OCI-M2 (cell line): Measurements from ENCODE around the gene SMAD3.

ENCODE experiments used
- DNase-seq: peaks from one replicate; lab custom pipeline; 2025; ENCODE audit not compliant: unreplicated experiment; lab: John Stamatoyannopoulos, UW

SMAD3 gene

GRCh38 chr15:67158367-67158766 lies 93.0 kb downstream of the SMAD3 start:
- DNase-seq: no peak

GRCh38 chr15:67161412-67161811 lies 96.0 kb downstream of the SMAD3 start:
- DNase-seq: no peak

GRCh38 chr15:67161881-67162280 lies 96.5 kb downstream of the SMAD3 start:
- no peak for DNase-seq

GRCh38 chr15:67163180-67163579 lies 97.8 kb downstream of the SMAD3 start:
- no peak for DNase-seq

GRCh38 chr15:67164401-67164791 lies 99.0 kb downstream of the SMAD3 start:
- no peak for DNase-seq

GRCh38 chr15:67164811-67165253 lies 99.4 kb downstream of the SMAD3 start:
- no peak for DNase-seq

- DNase-seq: no peak
Measured at GRCh38 chr15:67165254-67166253, 100.2 kb downstream of the SMAD3 start.

- no peak for DNase-seq
Measured at GRCh38 chr15:67166280-67167009, 101.0 kb downstream of the SMAD3 start.

GRCh38 chr15:67167091-67167490 lies 101.7 kb downstream of the SMAD3 start:
- DNase-seq: no peak

GRCh38 chr15:67168694-67169093 lies 103.3 kb downstream of the SMAD3 start:
- no peak for DNase-seq

- DNase-seq: no peak
Measured at GRCh38 chr15:67170143-67170925, 104.9 kb downstream of the SMAD3 start.

- no peak for DNase-seq
Measured at GRCh38 chr15:67171471-67171870, 106.1 kb downstream of the SMAD3 start.

GRCh38 chr15:67172172-67172571 lies 106.8 kb downstream of the SMAD3 start:
- no peak for DNase-seq

GRCh38 chr15:67173005-67173404 lies 107.6 kb downstream of the SMAD3 start:
- no peak for DNase-seq

GRCh38 chr15:67173786-67174185 lies 108.4 kb downstream of the SMAD3 start:
- no peak for DNase-seq

- no peak for DNase-seq
Measured at GRCh38 chr15:67174446-67174845, 109.0 kb downstream of the SMAD3 start.

- DNase-seq: no peak
Measured at GRCh38 chr15:67174864-67175573, 109.6 kb downstream of the SMAD3 start.

GRCh38 chr15:67175643-67176071 lies 110.3 kb downstream of the SMAD3 start:
- DNase-seq: no peak

GRCh38 chr15:67176195-67176971 lies 111.0 kb downstream of the SMAD3 start:
- DNase-seq: no peak

- no peak for DNase-seq
Measured at GRCh38 chr15:67177752-67178151, 112.3 kb downstream of the SMAD3 start.
